Ishikawa (cell line): ENCODE measurements around the gene LCN15.

ENCODE experiments used
- CEBPB ChIP-seq: IDR thresholded peaks from 2 replicates; pipeline ENCODE4 v1.6.1; 2012
- CREB1 ChIP-seq: IDR thresholded peaks from 2 replicates; pipeline ENCODE4 v1.6.1; 2012; ENCODE audit warnings: low read depth
- EGR1 ChIP-seq: IDR thresholded peaks from 2 replicates; pipeline ENCODE4 v1.6.1; 2012
- EP300 ChIP-seq: IDR thresholded peaks from 2 replicates; pipeline ENCODE4 v1.6.1; 2012; ENCODE audit warnings: borderline replicate concordance
- FOXM1 ChIP-seq: IDR thresholded peaks from 2 replicates; pipeline ENCODE4 v1.6.1; 2012; ENCODE audit warnings: low read depth, borderline replicate concordance
- MAX ChIP-seq: IDR thresholded peaks from 2 replicates; pipeline ENCODE4 v1.6.1; 2012
- NFIC ChIP-seq: IDR thresholded peaks from 2 replicates; pipeline ENCODE4 v1.6.1; 2012
- RAD21 ChIP-seq: IDR thresholded peaks from 2 replicates; pipeline ENCODE4 v1.6.1; 2012; ENCODE audit warnings: low read depth
- TAF1 ChIP-seq: IDR thresholded peaks from 2 replicates; pipeline ENCODE4 v1.6.1; 2012; ENCODE audit warnings: low read depth, mild to moderate bottlenecking
- TCF12 ChIP-seq: IDR thresholded peaks from 2 replicates; pipeline ENCODE4 v1.6.1; 2012; ENCODE audit warnings: low read depth
- TEAD4 ChIP-seq: IDR thresholded peaks from 2 replicates; pipeline ENCODE4 v1.6.1; 2012
- YY1 ChIP-seq: IDR thresholded peaks from 2 replicates; pipeline ENCODE4 v1.6.1; 2012; ENCODE audit warnings: low read depth
- ZBTB7A ChIP-seq: IDR thresholded peaks from 2 replicates; pipeline ENCODE4 v1.6.1; 2012; ENCODE audit warnings: low read depth
- TF ChIP-seq, protein P1 (sequence below): IDR thresholded peaks from 2 replicates; pipeline ENCODE4 v1.6.1; 2012
- TF ChIP-seq, protein P2 (sequence below): IDR thresholded peaks from 2 replicates; pipeline ENCODE4 v1.6.1; 2012; ENCODE audit warnings: low read depth, mild to moderate bottlenecking

LCN15 gene

GRCh38 chr9:136784997-136785361 lies 20.7 kb upstream of the LCN15 start:
- TF ChIP-seq NFIC (no peak), CREB1 (no peak), EP300 (no peak), CEBPB (no peak), EGR1 (no peak)

DNA sequence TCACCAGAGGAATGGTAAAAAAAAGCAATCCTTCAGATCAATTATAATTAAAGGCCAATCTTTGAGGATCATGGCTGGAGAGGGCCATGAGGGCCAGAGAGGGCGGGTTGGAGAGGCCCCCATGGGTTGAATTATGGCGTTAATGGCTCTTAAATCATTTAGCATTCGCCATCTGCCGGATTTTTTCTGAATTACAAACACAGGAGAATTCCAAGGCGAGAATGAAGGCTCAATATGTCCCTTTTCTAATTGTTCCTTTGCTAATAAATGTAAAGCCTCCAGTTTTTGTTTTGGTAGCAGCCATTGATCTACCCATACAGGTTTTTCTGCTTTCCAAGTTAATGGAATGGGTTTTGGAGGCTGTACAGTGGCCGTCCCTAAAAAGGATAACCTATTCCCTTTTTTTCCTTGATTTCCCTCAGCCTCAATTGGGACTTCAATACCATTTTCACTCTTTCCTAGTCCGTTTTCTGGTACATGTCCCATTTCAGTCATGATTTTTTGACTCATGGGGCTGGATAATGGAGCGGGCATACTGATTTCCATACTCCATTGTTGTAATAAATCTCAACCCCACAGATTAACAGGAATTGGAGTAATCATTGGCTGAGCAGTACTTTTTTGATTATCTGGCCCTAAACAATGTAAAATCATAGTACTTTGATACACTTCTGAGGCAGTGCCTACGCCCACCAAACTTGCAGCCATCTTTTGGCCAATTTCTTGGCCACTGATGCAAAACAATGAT lies 20.1 kb upstream of the LCN15 start:
- TF ChIP-seq FOXM1: no peak
- TF ChIP-seq ZBTB7A: no peak
- TF ChIP-seq, protein P1, sequence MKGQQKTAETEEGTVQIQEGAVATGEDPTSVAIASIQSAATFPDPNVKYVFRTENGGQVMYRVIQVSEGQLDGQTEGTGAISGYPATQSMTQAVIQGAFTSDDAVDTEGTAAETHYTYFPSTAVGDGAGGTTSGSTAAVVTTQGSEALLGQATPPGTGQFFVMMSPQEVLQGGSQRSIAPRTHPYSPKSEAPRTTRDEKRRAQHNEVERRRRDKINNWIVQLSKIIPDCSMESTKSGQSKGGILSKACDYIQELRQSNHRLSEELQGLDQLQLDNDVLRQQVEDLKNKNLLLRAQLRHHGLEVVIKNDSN: no peak
- TF ChIP-seq RAD21: peak; percentile 44
- no peak for TF ChIP-seq YY1

- TF ChIP-seq TCF12 (no peak), EGR1 (no peak), NFIC (no peak), RAD21 (no peak), CEBPB (no peak), TAF1 (no peak), CREB1 (no peak), EP300 (no peak), YY1 (no peak), TEAD4 (no peak), FOXM1 (no peak)
- TF ChIP-seq, protein P1: no peak
Measured at GRCh38 chr9:136782452-136782851, 18.1 kb upstream of the LCN15 start.

- TF ChIP-seq TEAD4 (no peak), TAF1 (no peak), ZBTB7A (no peak), MAX (no peak), TCF12 (no peak), EP300 (no peak), EGR1 (no peak), CEBPB (no peak)
- TF ChIP-seq, protein P2, sequence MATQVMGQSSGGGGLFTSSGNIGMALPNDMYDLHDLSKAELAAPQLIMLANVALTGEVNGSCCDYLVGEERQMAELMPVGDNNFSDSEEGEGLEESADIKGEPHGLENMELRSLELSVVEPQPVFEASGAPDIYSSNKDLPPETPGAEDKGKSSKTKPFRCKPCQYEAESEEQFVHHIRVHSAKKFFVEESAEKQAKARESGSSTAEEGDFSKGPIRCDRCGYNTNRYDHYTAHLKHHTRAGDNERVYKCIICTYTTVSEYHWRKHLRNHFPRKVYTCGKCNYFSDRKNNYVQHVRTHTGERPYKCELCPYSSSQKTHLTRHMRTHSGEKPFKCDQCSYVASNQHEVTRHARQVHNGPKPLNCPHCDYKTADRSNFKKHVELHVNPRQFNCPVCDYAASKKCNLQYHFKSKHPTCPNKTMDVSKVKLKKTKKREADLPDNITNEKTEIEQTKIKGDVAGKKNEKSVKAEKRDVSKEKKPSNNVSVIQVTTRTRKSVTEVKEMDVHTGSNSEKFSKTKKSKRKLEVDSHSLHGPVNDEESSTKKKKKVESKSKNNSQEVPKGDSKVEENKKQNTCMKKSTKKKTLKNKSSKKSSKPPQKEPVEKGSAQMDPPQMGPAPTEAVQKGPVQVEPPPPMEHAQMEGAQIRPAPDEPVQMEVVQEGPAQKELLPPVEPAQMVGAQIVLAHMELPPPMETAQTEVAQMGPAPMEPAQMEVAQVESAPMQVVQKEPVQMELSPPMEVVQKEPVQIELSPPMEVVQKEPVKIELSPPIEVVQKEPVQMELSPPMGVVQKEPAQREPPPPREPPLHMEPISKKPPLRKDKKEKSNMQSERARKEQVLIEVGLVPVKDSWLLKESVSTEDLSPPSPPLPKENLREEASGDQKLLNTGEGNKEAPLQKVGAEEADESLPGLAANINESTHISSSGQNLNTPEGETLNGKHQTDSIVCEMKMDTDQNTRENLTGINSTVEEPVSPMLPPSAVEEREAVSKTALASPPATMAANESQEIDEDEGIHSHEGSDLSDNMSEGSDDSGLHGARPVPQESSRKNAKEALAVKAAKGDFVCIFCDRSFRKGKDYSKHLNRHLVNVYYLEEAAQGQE: no peak
Measured at GRCh38 chr9:136779808-136780207, 15.5 kb upstream of the LCN15 start.

DNA sequence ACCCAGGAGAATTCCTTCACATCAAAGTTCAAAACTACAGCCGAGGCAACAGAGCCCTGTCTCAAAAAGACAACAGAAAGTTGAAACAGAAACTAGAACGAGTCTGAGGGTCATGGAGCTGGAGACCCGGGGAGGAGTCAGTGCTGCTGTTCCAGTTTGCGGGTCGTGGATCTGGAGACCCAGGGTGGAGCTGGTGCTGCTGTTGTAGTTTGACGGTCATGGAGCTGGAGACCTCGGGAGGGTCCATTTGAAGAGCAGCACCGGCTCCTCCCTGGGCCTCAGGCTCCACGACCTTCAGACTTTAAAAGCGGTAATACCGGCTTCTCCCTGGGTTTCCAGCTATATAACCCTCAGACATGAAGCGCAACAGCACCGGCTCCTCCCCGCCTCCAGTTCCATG lies 13.0 kb upstream of the LCN15 start:
- no peak for TF ChIP-seq EP300
- TF ChIP-seq FOXM1: no peak
- TF ChIP-seq ZBTB7A: no peak
- TF ChIP-seq TCF12: no peak

GRCh38 chr9:136776947-136777346 lies 12.6 kb upstream of the LCN15 start:
- no peak for TF ChIP-seq RAD21
- TF ChIP-seq NFIC: no peak

DNA sequence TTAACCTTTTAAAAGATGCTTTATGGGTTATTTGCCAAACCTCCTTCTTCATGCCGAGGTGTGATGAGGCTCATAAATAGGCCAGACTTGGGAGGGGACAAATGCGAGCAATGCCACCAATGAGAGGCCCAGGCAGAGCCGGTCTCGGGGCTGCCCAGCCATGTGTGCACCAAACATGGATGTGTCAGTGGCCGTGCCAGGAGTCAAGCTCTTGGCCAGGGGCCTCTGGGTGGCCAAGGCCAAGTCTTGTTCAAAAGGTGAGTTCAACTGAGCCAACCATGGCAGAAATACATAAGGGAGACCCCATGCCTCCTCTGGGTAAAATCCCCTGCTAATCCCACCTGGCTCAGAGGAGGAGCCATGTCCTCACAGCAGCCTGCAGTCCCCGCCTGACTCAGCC lies 10.9 kb upstream of the LCN15 start:
- TF ChIP-seq ZBTB7A: no peak
- no peak for TF ChIP-seq NFIC
- no peak for TF ChIP-seq TCF12
- TF ChIP-seq CEBPB: no peak
- TF ChIP-seq CREB1: no peak
- no peak for TF ChIP-seq YY1
- TF ChIP-seq FOXM1: no peak
- no peak for TF ChIP-seq EP300
- TF ChIP-seq, protein P2: no peak
- no peak for TF ChIP-seq RAD21
- no peak for TF ChIP-seq MAX
- TF ChIP-seq TAF1: no peak
- TF ChIP-seq, protein P1: no peak
- no peak for TF ChIP-seq EGR1
- no peak for TF ChIP-seq TEAD4
